ENCODE data around the gene ABCB9. TPM values are rescaled to one million over a fixed set of nuclear protein-coding genes. Genes with fewer than 3 reads are reported as not detected.

The ABCB9 gene
- total RNA-seq, 1 experiment from 2014 or later, result 14.7 TPM

GRCh38 chr12:123010110-123010509 is 43.8 kb upstream of the ABCB9 start:
- Histone ChIP-seq H3K36me3 (ENCODE audit: control insufficient read depth in 1 of 2, insufficient read depth in 2 of 2, low read length in 2 of 2) (0 out of 4 replicates have a peak, but pooled peaks cover 0 to 3% of the 10 kb centered on the region in 2 experiments), H3K4me2 (ENCODE audit: low read length) (no peak overlapping the region), H3K9me3 (ENCODE audit: control insufficient read depth in 1 of 2, insufficient read depth in 1 of 2, low read depth in 1 of 2, low read length in 2 of 2) (no peaks in the 10 kb centered on the region), H3K4me1 (ENCODE audit: control insufficient read depth in 1 of 2, insufficient read depth in 2 of 2, low read length in 2 of 2) (no peaks in the 10 kb centered on the region), H2AFZ (ENCODE audit: low read depth, low read length, poor library complexity, severe bottlenecking) (no peak overlapping the region), H3K27ac (ENCODE audit: low read depth, low read length) (no peak overlapping the region), H3K27me3 (ENCODE audit: insufficient read depth, low read length) (no peaks in the 10 kb centered on the region), H3K9ac (ENCODE audit: low read length) (no peak overlapping the region), H4K20me1 (ENCODE audit: insufficient read depth) (no peaks in the 10 kb centered on the region), H3K4me3 (replicated peaks in 1 of 2; ENCODE audit: low read depth in 1 of 2, low read length in 2 of 2) (no peak overlapping the region), H3K9me2 (ENCODE audit: insufficient read depth) (no peaks in the 10 kb centered on the region), H3K79me2 (ENCODE audit: insufficient read depth, low read length) (no peaks in the 10 kb centered on the region)
- DNase-seq (ENCODE audit: low read depth, low spot score) (no peak), ATAC-seq (no peak)
- intact Hi-C loops (cut with micrococcal nuclease), result no loop called here
- no peak for TF ChIP-seq SRF (IDR thresholded peaks at IDR 0.05; ENCODE audit: low read depth)
- TF ChIP-seq ZBTB33 (IDR thresholded peaks at IDR 0.05; ENCODE audit: extremely low read depth, insufficient replicate concordance, low read length), result no peak
- TF ChIP-seq ZFX (IDR thresholded peaks at IDR 0.05), result no peak
- no peak for TF ChIP-seq SP1 (IDR thresholded peaks at IDR 0.05; ENCODE audit: low read depth)
- no peak for TF ChIP-seq EZH2 (IDR thresholded peaks at IDR 0.05)
- no peak for TF ChIP-seq POLR2AphosphoS5 (IDR thresholded peaks at IDR 0.05; ENCODE audit: low read depth, low read length)
- TF ChIP-seq CEBPB (IDR thresholded peaks at IDR 0.05; ENCODE audit: low read depth), result no peak
- no peak for TF ChIP-seq YY1 (IDR thresholded peaks at IDR 0.05; ENCODE audit: extremely low read depth, insufficient replicate concordance, low read depth, low read length)
- TF ChIP-seq REST (IDR thresholded peaks at IDR 0.05; ENCODE audit: low read depth), result no peak
- no peak for TF ChIP-seq FOSL1 (IDR thresholded peaks at IDR 0.05; ENCODE audit: low read depth)
- no peak for TF ChIP-seq MAX (IDR thresholded peaks at IDR 0.05)
- no peak for TF ChIP-seq SIN3A (IDR thresholded peaks at IDR 0.05; ENCODE audit: low read depth)
- no peak for TF ChIP-seq ATF3 (IDR thresholded peaks at IDR 0.05)
- TF ChIP-seq JUND (IDR thresholded peaks at IDR 0.05), result no peak
- ChIA-PET RAD21 (ENCODE audit: low non-redundant PET in 1 of 2, low total read pairs in 2 of 2, uncharacterized antibody in 2 of 2, unreplicated experiment in 2 of 2) (no interaction called here), CTCF (no interaction called here), POLR2A (no interaction called here)
- BruUV-seq (replicated peaks), result no TSS peak

All from HCT116 (cell line).